HepG2 (cell line): ENCODE data around the gene NET1.

Experiments
- BHLHE40 ChIP-seq: IDR thresholded peaks from 2 replicates; pipeline ENCODE4 v1.6.1; 2011; ENCODE audit warnings: low read length, improper control_type of control experiment
- CCAR2 ChIP-seq: fragments of 200-400 bp; formaldehyde crosslinking; optimal IDR thresholded peaks from 2 replicates; pipeline ENCODE3; 2018; ENCODE audit warnings: low read depth, mild to moderate bottlenecking, low read length, moderate library complexity
- GATA4 ChIP-seq: sonication (generic); IDR thresholded peaks from 2 replicates; pipeline ENCODE4 v1.6.1; 2016; ENCODE audit warnings: antibody characterized with exemption, low read depth, borderline replicate concordance
- KDM1A ChIP-seq: IDR thresholded peaks from 2 replicates; pipeline ENCODE4 v1.6.1; 2016; ENCODE audit warnings: missing compliant biosample characterization
- SETDB1 ChIP-seq: sonication (generic); formaldehyde crosslinking; IDR thresholded peaks from 2 replicates; pipeline ENCODE4 v1.5.1; 2020; ENCODE audit warnings: missing genetic modification reagents, mild to moderate bottlenecking, borderline replicate concordance
- ZNF354B ChIP-seq: sonication (generic); formaldehyde crosslinking; IDR thresholded peaks from 2 replicates; pipeline ENCODE4 v1.8.0; 2022; ENCODE audit warnings: mild to moderate bottlenecking, missing genetic modification reagents
- ZNF746 ChIP-seq: sonication (generic); formaldehyde crosslinking; IDR thresholded peaks from 2 replicates; pipeline ENCODE4 v1.8.0; 2022; ENCODE audit warnings: mild to moderate bottlenecking, missing genetic modification reagents
- ZNF747 ChIP-seq: sonication (generic); formaldehyde crosslinking; IDR thresholded peaks from 2 replicates; pipeline ENCODE4 v1.8.1; 2023; ENCODE audit warnings: missing genetic modification reagents, mild to moderate bottlenecking, borderline replicate concordance
- ZSCAN20 ChIP-seq: sonication (generic); formaldehyde crosslinking; IDR thresholded peaks from 2 replicates; pipeline ENCODE4 v1.4.0; 2020; ENCODE audit warnings: missing genetic modification reagents, mild to moderate bottlenecking, borderline replicate concordance
- TF ChIP-seq, protein P1 (sequence below): fragments of 450-650 bp; IDR thresholded peaks from 2 replicates; pipeline ENCODE4 v1.6.1; 2017; ENCODE audit warnings: mild to moderate bottlenecking
- TF ChIP-seq, protein P2 (sequence below): sonication (generic); formaldehyde crosslinking; IDR thresholded peaks from 2 replicates; pipeline ENCODE4 v1.4.0; 2020; ENCODE audit warnings: mild to moderate bottlenecking, missing genetic modification reagents, borderline replicate concordance
- TF ChIP-seq, protein P3 (sequence below): sonication (generic); formaldehyde crosslinking; IDR thresholded peaks from 2 replicates; pipeline ENCODE4 v1.4.0; 2020; ENCODE audit warnings: low read depth, missing genetic modification reagents
- TF ChIP-seq, protein P4 (sequence below): IDR thresholded peaks from 2 replicates; pipeline ENCODE4 v1.6.1; 2012; ENCODE audit warnings: low read length, improper control_type of control experiment

DNA sequence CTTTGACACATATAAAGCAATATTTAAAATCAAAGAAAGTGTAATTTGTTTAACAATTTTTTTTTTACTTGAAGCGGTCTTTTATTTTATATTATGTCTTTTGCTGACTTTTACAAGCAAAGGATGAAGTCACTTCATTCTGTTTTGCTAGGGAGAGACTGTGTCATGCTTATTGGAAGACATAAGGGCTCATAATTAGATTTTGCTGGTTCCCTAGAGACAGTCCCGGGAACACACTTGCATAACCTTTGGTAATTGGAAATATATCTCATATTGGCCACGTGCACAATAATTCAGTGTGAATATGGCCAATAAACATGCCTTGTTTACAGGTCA lies 448 bp upstream of the NET1 start:
- TF ChIP-seq KDM1A (no peak), ZNF746 (no peak), ZSCAN20 (CRISPR knock-in tag) (no peak), ZNF354B (CRISPR knock-in tag) (no peak), SETDB1 (CRISPR knock-in tag) (no peak), BHLHE40 (no peak), GATA4 (no peak), CCAR2 (no peak), ZNF747 (CRISPR knock-in tag) (no peak)
- TF ChIP-seq, protein P1, sequence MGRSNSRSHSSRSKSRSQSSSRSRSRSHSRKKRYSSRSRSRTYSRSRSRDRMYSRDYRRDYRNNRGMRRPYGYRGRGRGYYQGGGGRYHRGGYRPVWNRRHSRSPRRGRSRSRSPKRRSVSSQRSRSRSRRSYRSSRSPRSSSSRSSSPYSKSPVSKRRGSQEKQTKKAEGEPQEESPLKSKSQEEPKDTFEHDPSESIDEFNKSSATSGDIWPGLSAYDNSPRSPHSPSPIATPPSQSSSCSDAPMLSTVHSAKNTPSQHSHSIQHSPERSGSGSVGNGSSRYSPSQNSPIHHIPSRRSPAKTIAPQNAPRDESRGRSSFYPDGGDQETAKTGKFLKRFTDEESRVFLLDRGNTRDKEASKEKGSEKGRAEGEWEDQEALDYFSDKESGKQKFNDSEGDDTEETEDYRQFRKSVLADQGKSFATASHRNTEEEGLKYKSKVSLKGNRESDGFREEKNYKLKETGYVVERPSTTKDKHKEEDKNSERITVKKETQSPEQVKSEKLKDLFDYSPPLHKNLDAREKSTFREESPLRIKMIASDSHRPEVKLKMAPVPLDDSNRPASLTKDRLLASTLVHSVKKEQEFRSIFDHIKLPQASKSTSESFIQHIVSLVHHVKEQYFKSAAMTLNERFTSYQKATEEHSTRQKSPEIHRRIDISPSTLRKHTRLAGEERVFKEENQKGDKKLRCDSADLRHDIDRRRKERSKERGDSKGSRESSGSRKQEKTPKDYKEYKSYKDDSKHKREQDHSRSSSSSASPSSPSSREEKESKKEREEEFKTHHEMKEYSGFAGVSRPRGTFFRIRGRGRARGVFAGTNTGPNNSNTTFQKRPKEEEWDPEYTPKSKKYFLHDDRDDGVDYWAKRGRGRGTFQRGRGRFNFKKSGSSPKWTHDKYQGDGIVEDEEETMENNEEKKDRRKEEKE: no peak
- TF ChIP-seq, protein P2, sequence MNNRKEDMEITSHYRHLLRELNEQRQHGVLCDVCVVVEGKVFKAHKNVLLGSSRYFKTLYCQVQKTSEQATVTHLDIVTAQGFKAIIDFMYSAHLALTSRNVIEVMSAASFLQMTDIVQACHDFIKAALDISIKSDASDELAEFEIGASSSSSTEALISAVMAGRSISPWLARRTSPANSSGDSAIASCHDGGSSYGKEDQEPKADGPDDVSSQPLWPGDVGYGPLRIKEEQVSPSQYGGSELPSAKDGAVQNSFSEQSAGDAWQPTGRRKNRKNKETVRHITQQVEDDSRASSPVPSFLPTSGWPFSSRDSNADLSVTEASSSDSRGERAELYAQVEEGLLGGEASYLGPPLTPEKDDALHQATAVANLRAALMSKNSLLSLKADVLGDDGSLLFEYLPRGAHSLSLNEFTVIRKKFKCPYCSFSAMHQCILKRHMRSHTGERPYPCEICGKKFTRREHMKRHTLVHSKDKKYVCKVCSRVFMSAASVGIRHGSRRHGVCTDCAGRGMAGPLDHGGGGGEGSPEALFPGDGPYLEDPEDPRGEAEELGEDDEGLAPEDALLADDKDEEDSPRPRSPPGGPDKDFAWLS (CRISPR knock-in tag): no peak
- TF ChIP-seq, protein P3, sequence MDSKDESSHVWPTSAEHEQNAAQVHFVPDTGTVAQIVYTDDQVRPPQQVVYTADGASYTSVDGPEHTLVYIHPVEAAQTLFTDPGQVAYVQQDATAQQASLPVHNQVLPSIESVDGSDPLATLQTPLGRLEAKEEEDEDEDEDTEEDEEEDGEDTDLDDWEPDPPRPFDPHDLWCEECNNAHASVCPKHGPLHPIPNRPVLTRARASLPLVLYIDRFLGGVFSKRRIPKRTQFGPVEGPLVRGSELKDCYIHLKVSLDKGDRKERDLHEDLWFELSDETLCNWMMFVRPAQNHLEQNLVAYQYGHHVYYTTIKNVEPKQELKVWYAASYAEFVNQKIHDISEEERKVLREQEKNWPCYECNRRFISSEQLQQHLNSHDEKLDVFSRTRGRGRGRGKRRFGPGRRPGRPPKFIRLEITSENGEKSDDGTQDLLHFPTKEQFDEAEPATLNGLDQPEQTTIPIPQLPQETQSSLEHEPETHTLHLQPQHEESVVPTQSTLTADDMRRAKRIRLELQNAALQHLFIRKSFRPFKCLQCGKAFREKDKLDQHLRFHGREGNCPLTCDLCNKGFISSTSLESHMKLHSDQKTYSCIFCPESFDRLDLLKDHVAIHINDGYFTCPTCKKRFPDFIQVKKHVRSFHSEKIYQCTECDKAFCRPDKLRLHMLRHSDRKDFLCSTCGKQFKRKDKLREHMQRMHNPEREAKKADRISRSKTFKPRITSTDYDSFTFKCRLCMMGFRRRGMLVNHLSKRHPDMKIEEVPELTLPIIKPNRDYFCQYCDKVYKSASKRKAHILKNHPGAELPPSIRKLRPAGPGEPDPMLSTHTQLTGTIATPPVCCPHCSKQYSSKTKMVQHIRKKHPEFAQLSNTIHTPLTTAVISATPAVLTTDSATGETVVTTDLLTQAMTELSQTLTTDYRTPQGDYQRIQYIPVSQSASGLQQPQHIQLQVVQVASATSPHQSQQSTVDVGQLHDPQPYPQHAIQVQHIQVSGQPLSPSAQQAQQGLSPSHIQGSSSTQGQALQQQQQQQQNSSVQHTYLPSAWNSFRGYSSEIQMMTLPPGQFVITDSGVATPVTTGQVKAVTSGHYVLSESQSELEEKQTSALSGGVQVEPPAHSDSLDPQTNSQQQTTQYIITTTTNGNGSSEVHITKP (CRISPR knock-in tag): no peak
- TF ChIP-seq, protein P4, sequence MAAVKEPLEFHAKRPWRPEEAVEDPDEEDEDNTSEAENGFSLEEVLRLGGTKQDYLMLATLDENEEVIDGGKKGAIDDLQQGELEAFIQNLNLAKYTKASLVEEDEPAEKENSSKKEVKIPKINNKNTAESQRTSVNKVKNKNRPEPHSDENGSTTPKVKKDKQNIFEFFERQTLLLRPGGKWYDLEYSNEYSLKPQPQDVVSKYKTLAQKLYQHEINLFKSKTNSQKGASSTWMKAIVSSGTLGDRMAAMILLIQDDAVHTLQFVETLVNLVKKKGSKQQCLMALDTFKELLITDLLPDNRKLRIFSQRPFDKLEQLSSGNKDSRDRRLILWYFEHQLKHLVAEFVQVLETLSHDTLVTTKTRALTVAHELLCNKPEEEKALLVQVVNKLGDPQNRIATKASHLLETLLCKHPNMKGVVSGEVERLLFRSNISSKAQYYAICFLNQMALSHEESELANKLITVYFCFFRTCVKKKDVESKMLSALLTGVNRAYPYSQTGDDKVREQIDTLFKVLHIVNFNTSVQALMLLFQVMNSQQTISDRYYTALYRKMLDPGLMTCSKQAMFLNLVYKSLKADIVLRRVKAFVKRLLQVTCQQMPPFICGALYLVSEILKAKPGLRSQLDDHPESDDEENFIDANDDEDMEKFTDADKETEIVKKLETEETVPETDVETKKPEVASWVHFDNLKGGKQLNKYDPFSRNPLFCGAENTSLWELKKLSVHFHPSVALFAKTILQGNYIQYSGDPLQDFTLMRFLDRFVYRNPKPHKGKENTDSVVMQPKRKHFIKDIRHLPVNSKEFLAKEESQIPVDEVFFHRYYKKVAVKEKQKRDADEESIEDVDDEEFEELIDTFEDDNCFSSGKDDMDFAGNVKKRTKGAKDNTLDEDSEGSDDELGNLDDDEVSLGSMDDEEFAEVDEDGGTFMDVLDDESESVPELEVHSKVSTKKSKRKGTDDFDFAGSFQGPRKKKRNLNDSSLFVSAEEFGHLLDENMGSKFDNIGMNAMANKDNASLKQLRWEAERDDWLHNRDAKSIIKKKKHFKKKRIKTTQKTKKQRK: no peak
